Uterus (tissue), 2 donors: ENCODE measurements around the gene TAF13.

Experiments
- CTCF ChIP-seq, 4 experiments: fragments of 200-600 bp in 2 of 4; fragments of 450-650 bp in 2 of 4; sonication (generic) in 2 of 4; IDR thresholded peaks; one replicate each; pipeline ENCODE4 v1.5.1; 2016 to 2019; ENCODE audit warnings: antibody characterized with exemption in 4 of 4, mild to moderate bottlenecking in 2 of 4, moderate library complexity in 1 of 4
- POLR2A ChIP-seq, 2 donors: fragments of 450-650 bp; IDR thresholded peaks; one replicate each; pipeline ENCODE4 v1.6.1; 2016; ENCODE audit warnings: antibody characterized with exemption in 2 of 2, mild to moderate bottlenecking in 1 of 2, moderate library complexity in 1 of 2

DNA sequence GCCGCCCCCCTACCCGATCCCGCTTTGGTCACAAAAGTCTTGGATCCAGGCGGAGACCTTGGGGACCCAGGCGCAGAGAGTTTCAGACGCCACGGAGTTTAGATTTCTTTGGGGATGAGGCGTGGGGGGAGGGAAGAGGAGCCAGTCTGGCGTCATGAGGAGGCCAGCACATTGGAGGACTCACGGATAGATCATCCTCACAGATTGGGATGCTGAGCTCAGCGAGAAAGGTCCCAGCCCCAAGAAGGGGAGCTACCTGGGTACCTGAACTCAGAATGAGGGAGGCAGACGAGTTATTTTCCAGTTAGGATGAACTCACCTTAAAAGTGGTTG is 38.5 kb upstream of the TAF13 start:
- TF ChIP-seq CTCF (IDR thresholded peaks at IDR 0.05): no peak
- no peak for TF ChIP-seq POLR2A (IDR thresholded peaks at IDR 0.05)
